Heart right ventricle (tissue), 16 donors: ENCODE data around the gene UNC119B. TPM values are rescaled to one million over a fixed set of nuclear protein-coding genes. Genes with fewer than 3 reads are reported as not detected.

Source experiments
- ATAC-seq, 8 donors: fragments of 200-7000 bp; cut with Tn5 transposase; one replicate each; pipeline ENCODE4 v1.9.1; 2020; ENCODE audit warnings: mild to moderate bottlenecking in 8 of 8, moderate library complexity in 8 of 8, moderate number of reproducible peaks in 1 of 8
- DNase-seq, 2 donors: peaks; one replicate each; pipeline ENCODE4 v3.0.0-alpha.2; 2020
- H3K27ac ChIP-seq, 10 donors: fragments of 200-600 bp; sonication (generic) in 2 of 10; one replicate each; pipeline versions ENCODE4 v1.5.0 to v1.8.0; 2020 to 2022; ENCODE audit warnings: mild to moderate bottlenecking in 3 of 10
- H3K27me3 ChIP-seq, 7 donors: fragments of 200-600 bp; one replicate each; pipeline ENCODE4 v1.8.0; 2021 to 2022; ENCODE audit warnings: mild to moderate bottlenecking in 2 of 7
- H3K36me3 ChIP-seq, 9 donors: fragments of 200-600 bp; sonication (generic) in 1 of 9; one replicate each; pipeline versions ENCODE4 v1.5.0 to v1.8.0; 2020 to 2022; ENCODE audit warnings: mild to moderate bottlenecking in 2 of 9
- H3K4me1 ChIP-seq, 9 donors: fragments of 200-600 bp; sonication (generic) in 1 of 9; one replicate each; pipeline versions ENCODE4 v1.5.0 to v1.8.0; 2020 to 2022; ENCODE audit warnings: mild to moderate bottlenecking in 4 of 9
- H3K4me3 ChIP-seq, 10 donors: fragments of 200-600 bp; sonication (generic) in 2 of 10; one replicate each; pipeline versions ENCODE4 v1.5.0 to v1.8.0; 2020 to 2022; ENCODE audit warnings: mild to moderate bottlenecking in 7 of 10, moderate library complexity in 2 of 10
- H3K9me3 ChIP-seq, 11 donors: fragments of 200-600 bp in 10 of 11; sonication (generic) in 2 of 11; one replicate each; pipeline versions ENCODE4 v1.5.0 to v1.8.0; 2013 to 2022; ENCODE audit warnings: mild to moderate bottlenecking in 2 of 11, control low read depth in 1 of 11, moderate library complexity in 1 of 11
- WGBS, 2 donors: extraction: QIAGEN DNeasy Blood & Tissue Kit; methylation state at CpG; one replicate each; pipeline ENCODE4 v1.1.7; 2013; ENCODE audit warnings: inconsistent platforms in 1 of 2; 5-methylcytosine and 5-hydroxymethylcytosine counted together
- intact Hi-C, 10 donors: fragments of 100-400 bp; cut with DNase I; formaldehyde crosslinking; loops; one replicate each; pipeline versions ENCODE4 v1.11.1 to v1.14.2; 2022
- polyA plus RNA-seq, 2 donors: library from polyadenylated mRNA; stranded (reverse); fragments of 200-250 nt; gene quantifications; one replicate each; pipeline ENCODE4 v1.2.3, GENCODE V29; 2013
- total RNA-seq, 10 donors: library from RNA; stranded (reverse); fragmentation: NEBNext Ultra II Directional in 3 of 10; extraction: Animal tissue kit (Norgen Biotek cat#: 25700) in 3 of 10; gene quantifications; one replicate each; pipeline versions ENCODE4 v1.2.1 to v1.2.4, GENCODE V29; 2021 to 2023
- TF ChIP-seq, protein P1 (sequence below), 9 donors: fragments of 200-600 bp; sonication (generic) in 2 of 9; IDR thresholded peaks; one replicate each; pipeline versions ENCODE4 v1.5.0 to v1.8.0; 2021 to 2022; ENCODE audit warnings: antibody characterized with exemption in 9 of 9, mild to moderate bottlenecking in 5 of 9, moderate library complexity in 1 of 9
- donor health status: Arrhythmogenic right ventricular cardiomyopathy.
- donor health status: ischemic (EF 13 %, LVEDD 7.1; RV severe dilation, severe dysfunction).
- donor health status: healthy with polysubstance abuse.
- donor health status: DM: no; HTN: yes; CAD: no.
- donor health status: DM: no; HTN: no; CAD: no.
- donor health status: ischemic (EF 25% LVEDD 6.9; RV normal size, moderate dysfunction).
- donor health status: ischemic (EF 25% LVEDD 5.7; RV mildly dilated, moderate dysfunction).
- donor health status: healthy.
- donor health status: DM: yes; HTN: yes; CAD: no.
- donor health status: Ischemic cardiomyopathy.
- donor health status: ischemic (EF 35%, LVEDD 5.7; RV mildly dilated, moderate dysfunction).
- donor health status: nonischemic (EF 11% LVEDD 7.7; RV severe dilation, severe dysfunction).
- donor health status: DM: yes; HTN: yes; CAD: no.
- donor health status: PGD.
- donor health status: ischemic (EF 29% LVEDD 5.4; RV normal size, mild dysfunction).
- donor health status: nonischemic (EF 23%, LVEDD 6.1; RV moderate dilation, normal function).

Gene UNC119B
- total and polyA plus RNA-seq, 12 donors: 5.0 to 15.4 (median 9.3) TPM

DNA sequence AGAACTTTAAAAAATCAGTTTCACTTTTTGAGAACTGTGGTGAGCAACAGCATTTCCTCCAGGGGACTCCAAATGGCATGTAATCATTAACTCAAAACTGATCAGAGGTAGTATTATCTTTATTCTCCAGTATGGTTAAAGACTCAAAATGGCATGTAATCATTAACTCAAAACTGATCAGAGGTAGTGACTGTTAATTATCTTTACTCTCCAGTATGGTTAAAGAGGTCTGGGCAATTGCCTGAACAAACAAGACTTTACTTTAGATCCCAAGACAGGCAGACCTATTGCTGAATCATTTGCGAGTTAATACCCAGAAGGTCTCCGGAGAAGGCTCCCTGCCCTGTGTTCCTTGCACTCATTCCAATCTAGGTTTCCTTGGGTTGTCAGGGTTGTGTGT lies 8.8 kb downstream of the UNC119B start:
- intact Hi-C loops: loop anchor here in 3 of 10 donors (5.0 to 10.0 kb wide), 3 partner anchors 134 to 256 kb away; partner anchors contain the start of genes POP5 (in 2 of the 3) and HNF1A (in 1 of the 3)
- no peaks in the 10 kb centered on the region for H3K27me3 ChIP-seq
- no peak overlapping the region for H3K4me3 ChIP-seq
- H3K27ac ChIP-seq: peak overlapping the region in 1 of 10 donors; percentile 53
- WGBS, 2 donors: 89 to 93% methylated on average over 2 of the region's 2 CpGs
- DNase-seq (no peak), ATAC-seq (no peak)
- TF ChIP-seq, protein P1, sequence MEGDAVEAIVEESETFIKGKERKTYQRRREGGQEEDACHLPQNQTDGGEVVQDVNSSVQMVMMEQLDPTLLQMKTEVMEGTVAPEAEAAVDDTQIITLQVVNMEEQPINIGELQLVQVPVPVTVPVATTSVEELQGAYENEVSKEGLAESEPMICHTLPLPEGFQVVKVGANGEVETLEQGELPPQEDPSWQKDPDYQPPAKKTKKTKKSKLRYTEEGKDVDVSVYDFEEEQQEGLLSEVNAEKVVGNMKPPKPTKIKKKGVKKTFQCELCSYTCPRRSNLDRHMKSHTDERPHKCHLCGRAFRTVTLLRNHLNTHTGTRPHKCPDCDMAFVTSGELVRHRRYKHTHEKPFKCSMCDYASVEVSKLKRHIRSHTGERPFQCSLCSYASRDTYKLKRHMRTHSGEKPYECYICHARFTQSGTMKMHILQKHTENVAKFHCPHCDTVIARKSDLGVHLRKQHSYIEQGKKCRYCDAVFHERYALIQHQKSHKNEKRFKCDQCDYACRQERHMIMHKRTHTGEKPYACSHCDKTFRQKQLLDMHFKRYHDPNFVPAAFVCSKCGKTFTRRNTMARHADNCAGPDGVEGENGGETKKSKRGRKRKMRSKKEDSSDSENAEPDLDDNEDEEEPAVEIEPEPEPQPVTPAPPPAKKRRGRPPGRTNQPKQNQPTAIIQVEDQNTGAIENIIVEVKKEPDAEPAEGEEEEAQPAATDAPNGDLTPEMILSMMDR (IDR thresholded peaks at IDR 0.05): no peak
- H3K36me3 ChIP-seq: peaks cover 0 to 100% (median 69%) of the 10 kb centered on the region in 9 donors
- H3K4me1 ChIP-seq: peaks cover 0 to 42% (median 12%) of the 10 kb centered on the region in 9 donors
- no peaks in the 10 kb centered on the region for H3K9me3 ChIP-seq

DNA sequence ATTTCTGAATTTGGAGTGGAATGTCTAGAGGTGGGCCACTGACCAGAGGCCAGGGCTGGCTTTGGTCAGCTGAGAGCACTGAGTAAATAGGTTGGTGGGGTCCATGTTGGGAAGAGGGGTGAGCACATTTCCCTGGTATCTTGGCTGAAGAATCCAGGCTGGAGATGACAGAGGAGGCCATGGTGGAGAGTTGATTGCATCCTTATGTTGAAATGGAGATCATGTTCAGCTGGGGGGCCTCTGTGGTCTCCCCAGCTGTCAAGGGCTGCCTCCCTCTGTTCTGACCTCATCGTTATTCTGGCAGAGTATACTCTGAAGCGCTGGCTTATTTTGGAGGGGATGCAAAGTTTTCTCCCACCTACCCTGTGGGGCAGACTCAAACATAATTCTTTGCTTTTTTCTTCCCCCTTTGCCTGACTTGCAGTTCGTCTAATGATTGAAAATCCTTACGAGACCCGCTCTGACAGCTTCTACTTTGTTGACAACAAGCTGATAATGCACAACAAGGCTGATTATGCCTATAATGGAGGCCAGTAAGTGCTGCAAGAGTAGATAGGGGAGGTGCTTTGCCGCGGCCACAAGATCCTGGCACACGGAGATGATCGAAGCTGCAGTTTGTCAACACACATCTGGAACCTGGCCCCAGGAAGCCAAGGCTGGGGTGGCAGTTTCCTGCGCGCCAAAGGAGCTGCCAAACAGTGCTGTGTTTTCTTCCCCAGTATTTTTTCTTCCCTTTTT lies 9.4 kb downstream of the UNC119B start:
- Histone ChIP-seq H3K27me3 (no peaks in the 10 kb centered on the region), H3K36me3 (peaks cover 0 to 100% (median 63%) of the 10 kb centered on the region in 9 donors), H3K27ac (peak overlapping the region in 3 of 10 donors; percentile 29 to 53 (median 36)), H3K4me1 (peaks cover 0 to 42% (median 13%) of the 10 kb centered on the region in 9 donors), H3K4me3 (no peak overlapping the region), H3K9me3 (no peaks in the 10 kb centered on the region)
- TF ChIP-seq, protein P1 (IDR thresholded peaks at IDR 0.05): no peak
- no peak for DNase-seq
- intact Hi-C loops: loop anchor here in 7 of 10 donors (5.0 to 10.0 kb wide), 5 partner anchors 135 to 255 kb away; partner anchors contain the start of genes HNF1A (in 5 of the 7), POP5 (in 2 of the 7) and SPPL3 (in 1 of the 7)
- WGBS, 2 donors: 74 to 78% methylated on average over 11 of the region's 11 CpGs
- peak in 1 of 8 donors; percentile 32 for ATAC-seq

DNA sequence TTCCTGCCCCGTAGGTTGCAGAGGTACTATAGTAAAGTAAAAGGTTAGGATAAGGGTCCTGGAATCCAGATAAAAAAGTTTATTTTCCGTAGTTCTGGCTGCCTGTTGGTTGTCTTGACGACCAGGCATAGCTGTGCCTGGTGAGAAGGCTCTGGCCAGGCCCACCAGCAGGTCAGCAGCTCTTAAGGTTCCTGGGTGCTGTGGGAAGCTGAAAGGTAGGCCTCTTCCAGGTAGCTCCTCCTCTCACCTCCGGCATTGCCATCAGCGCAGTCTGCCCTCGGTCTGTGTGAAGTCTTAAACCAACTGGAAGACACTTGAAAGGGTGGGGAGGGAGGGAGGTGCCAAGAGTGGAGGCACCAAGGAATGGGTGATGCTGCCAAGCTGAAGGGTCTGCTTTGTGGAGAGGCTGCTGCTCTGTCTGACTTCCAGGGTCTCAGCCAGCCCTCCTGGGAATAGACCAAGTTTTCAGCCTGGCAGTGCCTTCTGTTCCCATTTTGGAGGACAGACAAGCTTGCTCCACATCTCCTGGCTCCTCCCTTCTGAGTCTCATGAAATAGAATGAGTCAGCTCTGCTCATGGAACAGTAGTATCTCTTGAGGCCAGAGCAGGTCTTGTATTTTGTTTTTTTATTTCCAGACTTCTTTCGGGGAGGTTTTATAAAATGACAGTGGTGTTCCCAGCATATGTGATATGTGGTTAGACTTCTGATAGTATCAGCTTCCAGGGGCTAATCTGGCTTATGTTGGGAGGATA lies 10.2 kb downstream of the UNC119B start:
- Histone ChIP-seq H3K36me3 (peaks cover 0 to 95% (median 56%) of the 10 kb centered on the region in 9 donors), H3K27ac (peak overlapping the region in 8 of 10 donors; percentile 4 to 61 (median 35))
- intact Hi-C loops: loop anchor here in 5 of 10 donors (10.0 kb wide), 3 partner anchors 184 to 254 kb away; partner anchors contain the start of genes HNF1A (in 4 of the 5) and SPPL3 (in 1 of the 5)

More for the DNA sequence above, 10.2 kb downstream of the UNC119B start:
- Histone ChIP-seq H3K27me3 (no peaks in the 10 kb centered on the region), H3K4me1 (peaks cover 0 to 50% (median 19%) of the 10 kb centered on the region in 9 donors), H3K9me3 (no peaks in the 10 kb centered on the region), H3K4me3 (no peak overlapping the region)
- DNase-seq: no peak
- TF ChIP-seq, protein P1 (IDR thresholded peaks at IDR 0.05): no peak
- peak in 6 of 8 donors; percentile 11 to 76 (median 41) for ATAC-seq
- 80 to 81% methylated on average over 7 of the region's 7 CpGs for WGBS, 2 donors
